VCaP (cell line): ENCODE results near the gene IPO11.

ENCODE experiments used
- H3K27ac ChIP-seq: fragments of 450-650 bp; 2 replicates; pipeline ENCODE4 v1.5.1; 2017
- CTCF ChIP-seq: fragments of 450-650 bp; conservative IDR thresholded peaks from 2 replicates; pipeline ENCODE4 v1.5.1; 2017; ENCODE audit warnings: mild to moderate bottlenecking, moderate library complexity

Gene IPO11

DNA sequence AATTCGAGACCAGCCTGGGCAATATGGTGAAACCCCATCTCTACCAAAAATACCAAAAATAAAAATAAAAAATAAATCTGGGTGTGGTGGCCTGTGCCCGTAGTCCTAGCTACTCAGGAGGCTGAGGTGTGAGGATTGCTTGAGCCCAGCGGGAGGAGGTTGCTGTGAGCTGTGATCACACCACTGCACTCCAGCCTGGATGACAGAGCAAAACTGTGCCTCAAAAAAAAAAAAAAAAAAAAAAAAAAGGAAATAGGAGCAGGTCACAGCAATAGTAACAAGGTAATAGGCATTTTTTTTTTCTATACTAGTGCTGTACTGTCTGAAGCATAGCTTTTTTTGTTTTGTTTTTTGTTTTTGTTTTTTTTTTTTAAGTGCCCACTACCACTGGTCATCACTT is 171.8 kb downstream of the IPO11 start:
- H3K27ac ChIP-seq, result no peak overlapping the region
- no peak for TF ChIP-seq CTCF

DNA sequence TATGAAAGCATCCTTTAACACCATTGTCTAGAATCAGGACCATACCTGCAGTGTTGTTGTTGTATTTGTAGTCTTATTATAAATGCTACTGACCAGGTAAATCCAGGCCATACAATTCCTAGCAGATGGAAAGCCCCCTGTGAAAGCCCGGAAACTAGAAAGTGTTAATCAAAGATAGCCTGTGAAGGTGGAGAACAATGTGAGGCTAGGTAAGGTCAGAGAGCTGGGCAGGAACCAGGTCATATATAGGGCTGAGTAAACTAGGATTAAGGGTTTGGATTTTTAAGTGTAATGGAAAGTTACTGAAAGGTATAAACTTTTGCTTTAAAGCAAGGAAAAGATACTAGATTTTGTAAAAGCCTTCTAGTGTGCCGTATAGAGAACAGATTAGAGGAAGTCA is 172.7 kb downstream of the IPO11 start:
- no peak overlapping the region for H3K27ac ChIP-seq
- no peak for TF ChIP-seq CTCF

DNA sequence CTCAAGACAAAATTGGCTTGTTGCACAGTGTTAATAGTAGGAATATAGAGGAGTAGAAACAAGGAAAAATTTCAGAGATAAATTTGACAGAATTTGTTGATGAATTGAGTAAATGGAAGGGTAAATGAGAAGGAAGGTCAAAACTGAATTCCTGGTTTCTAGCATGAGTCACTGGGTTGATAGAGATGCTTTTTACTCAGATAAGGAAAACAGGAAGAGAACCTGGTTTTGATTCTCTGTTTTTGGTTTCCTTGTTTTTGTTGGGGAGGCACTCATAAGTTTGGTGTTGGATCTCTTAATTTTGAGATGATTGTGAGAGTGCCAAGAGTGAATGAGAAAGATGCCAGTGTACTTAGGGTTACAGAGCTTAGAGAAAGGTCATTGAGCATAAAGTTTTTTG is 173.2 kb downstream of the IPO11 start:
- no peak overlapping the region for H3K27ac ChIP-seq

DNA sequence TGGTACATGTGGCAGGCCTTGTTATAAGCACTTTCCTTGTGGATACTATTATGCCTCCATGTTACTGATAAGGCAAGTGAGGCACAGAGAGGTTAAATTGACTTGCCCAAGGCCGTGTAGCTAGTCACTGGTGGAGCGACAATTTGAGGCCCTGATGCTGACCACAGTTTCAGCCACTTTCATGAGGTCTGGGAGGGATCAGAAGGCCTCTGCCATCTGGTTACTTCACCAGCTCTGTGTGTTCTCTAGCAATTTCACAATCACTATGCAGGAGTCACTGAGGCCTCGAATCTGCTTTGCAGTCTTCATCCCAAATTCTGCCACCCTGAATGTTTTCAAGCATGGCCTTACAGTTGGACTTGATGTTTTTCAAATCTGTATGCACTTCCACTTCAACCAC is 175.2 kb downstream of the IPO11 start:
- no peak overlapping the region for H3K27ac ChIP-seq

More for the DNA sequence above, 173.2 kb downstream of the IPO11 start:
- TF ChIP-seq CTCF, result no peak

GRCh38 chr5:62588668-62589067 is 176.1 kb downstream of the IPO11 start:
- TF ChIP-seq CTCF, result no peak
- H3K27ac ChIP-seq, result no peak overlapping the region

More for the DNA sequence above, 175.2 kb downstream of the IPO11 start:
- TF ChIP-seq CTCF, result no peak

- no peak overlapping the region for H3K27ac ChIP-seq
- no peak for TF ChIP-seq CTCF
These were observed 176.9 kb downstream of the IPO11 start for GRCh38 chr5:62589504-62589903.

DNA sequence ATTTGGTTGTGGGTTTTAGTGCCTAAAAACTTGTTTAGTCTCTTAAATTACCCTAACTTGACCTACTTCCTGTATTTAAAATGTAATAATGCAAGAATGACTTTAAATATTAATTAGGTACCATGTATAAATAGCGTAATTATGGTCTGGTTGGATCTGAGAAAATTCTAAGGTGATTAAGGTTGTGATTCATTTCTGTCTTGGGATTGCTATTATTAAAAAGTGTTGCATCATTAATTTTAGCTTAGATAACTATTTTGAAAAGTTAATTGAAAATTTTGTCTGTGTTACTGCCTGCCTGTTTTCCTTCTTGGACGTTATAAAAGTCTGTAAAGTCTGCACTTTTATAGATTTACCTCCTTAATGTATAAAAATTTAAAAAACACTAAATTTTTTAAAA is 177.8 kb downstream of the IPO11 start:
- TF ChIP-seq CTCF, result no peak
- no peak overlapping the region for H3K27ac ChIP-seq

DNA sequence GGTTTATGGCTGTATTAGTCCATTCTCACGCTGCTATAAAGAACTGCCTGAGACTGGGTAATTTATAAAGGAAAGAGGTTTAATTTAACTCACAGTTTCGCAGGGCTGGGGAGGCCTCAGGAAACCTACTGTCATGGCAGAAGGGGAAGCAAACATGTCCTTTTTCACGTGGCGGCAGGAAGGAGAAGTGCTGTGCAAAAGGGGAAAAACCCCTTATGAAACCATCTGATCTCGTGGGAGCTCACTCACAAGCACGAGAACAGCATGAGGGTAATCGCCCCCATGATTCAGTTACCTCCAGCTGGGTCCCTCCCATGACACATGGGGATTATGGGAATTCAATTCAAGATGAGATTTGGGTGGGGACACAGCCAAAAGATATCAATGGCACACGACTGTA is 180.0 kb downstream of the IPO11 start:
- no peak for TF ChIP-seq CTCF

More for the DNA sequence above, 180.0 kb downstream of the IPO11 start:
- no peak overlapping the region for H3K27ac ChIP-seq
